GM23338 (cell line): ENCODE data around the gene SUN2. TPM values are rescaled to one million over a fixed set of nuclear protein-coding genes. Genes with fewer than 3 reads are reported as not detected.

Experiments used
- ATAC-seq: fragments of 200-7000 bp; cut with Tn5 transposase; 3 replicates; pipeline ENCODE4 v1.9.1; 2020
- DNase-seq: peaks from one replicate; pipeline ENCODE4 v3.0.0-alpha.2; 2015; ENCODE audit warnings: low spot score
- H2AFZ ChIP-seq: fragments of 200-600 bp; sonication (generic); 2 replicates; pipeline ENCODE4 v1.8.0; 2016; ENCODE audit warnings: antibody characterized with exemption, mild to moderate bottlenecking, moderate library complexity
- H3F3A ChIP-seq: fragments of 200-600 bp; sonication (generic); replicated peaks from 2 replicates; pipeline ENCODE4 v1.8.0; 2017; ENCODE audit warnings: antibody characterized with exemption, mixed run types, low read depth
- H3K27ac ChIP-seq: fragments of 200-600 bp; sonication (generic); 2 replicates; pipeline ENCODE4 v1.6.1; 2016; ENCODE audit warnings: low read depth
- H3K27me3 ChIP-seq: fragments of 200-600 bp; sonication (generic); 2 replicates; pipeline ENCODE4 v1.8.0; 2016; ENCODE audit warnings: mild to moderate bottlenecking, mixed run types, moderate library complexity; ENCODE audit not compliant: insufficient read depth
- H3K36me3 ChIP-seq: fragments of 200-600 bp; sonication (generic); 2 replicates; pipeline ENCODE4 v1.8.0; 2016; ENCODE audit warnings: mild to moderate bottlenecking; ENCODE audit not compliant: insufficient read depth
- H3K4me1 ChIP-seq: fragments of 200-600 bp; sonication (generic); 2 replicates; pipeline ENCODE4 v1.8.0; 2016; ENCODE audit warnings: mild to moderate bottlenecking, moderate library complexity; ENCODE audit not compliant: insufficient read depth
- H3K4me2 ChIP-seq: fragments of 200-600 bp; sonication (generic); 2 replicates; pipeline ENCODE4 v1.7.1; 2017; ENCODE audit warnings: mixed run types
- H3K4me3 ChIP-seq: fragments of 200-600 bp; sonication (generic); 2 replicates; pipeline ENCODE4 v1.6.1; 2016; ENCODE audit warnings: mixed run types
- H3K79me2 ChIP-seq: fragments of 200-600 bp; sonication (generic); replicated peaks from 2 replicates; pipeline ENCODE4 v1.8.0; 2017; ENCODE audit warnings: mild to moderate bottlenecking; ENCODE audit not compliant: insufficient read depth
- H3K9me2 ChIP-seq: fragments of 200-600 bp; sonication (generic); 2 replicates; pipeline ENCODE4 v1.8.0; 2017; ENCODE audit not compliant: insufficient read depth
- H4K20me1 ChIP-seq: fragments of 200-600 bp; sonication (generic); replicated peaks from 2 replicates; pipeline ENCODE4 v1.8.0; 2017; ENCODE audit warnings: mild to moderate bottlenecking; ENCODE audit not compliant: insufficient read depth
- H3K27ac Mint-ChIP-seq: 2 replicates; pipeline ENCODE4 v1.8.0; 2020; ENCODE audit warnings: inconsistent platforms, mild to moderate bottlenecking, moderate library complexity, mixed read lengths
- H3K27me3 Mint-ChIP-seq: 3 replicates; pipeline ENCODE4 v1.8.0; 2022; ENCODE audit warnings: low read depth, mild to moderate bottlenecking, moderate library complexity, mixed read lengths, inconsistent platforms; ENCODE audit not compliant: insufficient read depth, poor library complexity
- H3K36me3 Mint-ChIP-seq: 3 replicates; pipeline ENCODE4 v1.8.0; 2021; ENCODE audit warnings: low read depth, mild to moderate bottlenecking, inconsistent platforms, moderate library complexity, mixed read lengths
- H3K4me1 Mint-ChIP-seq: 3 replicates; pipeline ENCODE4 v1.8.0; 2020; ENCODE audit warnings: mild to moderate bottlenecking, inconsistent platforms, mixed read lengths
- H3K4me3 Mint-ChIP-seq: 3 replicates; pipeline ENCODE4 v1.8.0; 2021; ENCODE audit warnings: moderate library complexity, mild to moderate bottlenecking, inconsistent platforms, mixed read lengths
- H3K9me3 Mint-ChIP-seq: 3 replicates; pipeline ENCODE4 v1.8.0; 2020; ENCODE audit warnings: moderate library complexity, mild to moderate bottlenecking, inconsistent platforms, mixed read lengths
- CREB1 ChIP-seq: fragments of 250-450 bp; sonication (Bioruptor Pico); IDR thresholded peaks from 2 replicates; pipeline ENCODE4 v1.5.0; 2020; ENCODE audit warnings: low read depth, mild to moderate bottlenecking, moderate library complexity
- ETS1 ChIP-seq: IDR thresholded peaks from 2 replicates; pipeline ENCODE4 v1.6.1; 2016; ENCODE audit warnings: antibody characterized with exemption
- NANOG ChIP-seq: IDR thresholded peaks from 2 replicates; pipeline ENCODE4 v1.6.1; 2016; ENCODE audit warnings: antibody characterized with exemption, borderline replicate concordance
- REST ChIP-seq: IDR thresholded peaks from one replicate; pipeline ENCODE4 v1.6.1; 2018; ENCODE audit warnings: antibody characterized with exemption; ENCODE audit not compliant: unreplicated experiment
- STAT1 ChIP-seq: IDR thresholded peaks from one replicate; pipeline ENCODE4 v1.6.1; 2016; ENCODE audit warnings: antibody characterized with exemption; ENCODE audit not compliant: unreplicated experiment
- ZNF114 ChIP-seq: fragments of 250-450 bp; sonication (Bioruptor Pico); IDR thresholded peaks from 2 replicates; pipeline ENCODE4 v1.5.0; 2020; ENCODE audit warnings: mild to moderate bottlenecking, moderate library complexity
- ZNF331 ChIP-seq: fragments of 250-450 bp; sonication (Bioruptor Pico); IDR thresholded peaks from 2 replicates; pipeline ENCODE4 v1.5.0; 2020; ENCODE audit warnings: low read depth, mild to moderate bottlenecking, moderate library complexity
- polyA plus RNA-seq: library from polyadenylated mRNA; unstranded; fragments of >200 nt; fragmentation: Nextera tagmentation; extraction: Ambion mirVana; gene quantifications from 2 replicates; pipeline ENCODE4 v1.2.1, GENCODE V29; 2016
- total RNA-seq: library from RNA; depleted of rRNA; stranded (reverse); fragments of >200 nt; shearing (Covaris generic); gene quantifications from 2 replicates; pipeline ENCODE4 v1.2.3, GENCODE V29; 2014

Gene SUN2
- total and polyA plus RNA-seq, 2 experiments from 2014 or later: 7.2 to 17.6 TPM

GRCh38 chr22:38796262-38796957, 40.6 kb upstream of the SUN2 start:
- no peak for DNase-seq
- peaks cover 8% of the 10 kb centered on the region for H3K27me3 Mint-ChIP-seq
- H3K4me1 Mint-ChIP-seq: peaks cover 6% of the 10 kb centered on the region; the same call in 2 of the 3 replicates

GRCh38 chr22:38795569-38795968, 39.8 kb upstream of the SUN2 start:
- H3K36me3 Mint-ChIP-seq: peaks cover 3% of the 10 kb centered on the region; the same call in 1 of the 3 replicates

More at GRCh38 chr22:38796262-38796957, 40.6 kb upstream of the SUN2 start:
- H3F3A ChIP-seq: no peaks in the 10 kb centered on the region
- H3K27me3 ChIP-seq: no peaks in the 10 kb centered on the region
- TF ChIP-seq ETS1 (no peak), CREB1 (CRISPR knock-in tag) (no peak), ZNF331 (CRISPR knock-in tag) (no peak)
- H3K9me3 Mint-ChIP-seq: no peaks in the 10 kb centered on the region
- ATAC-seq: no peak
- no peak overlapping the region for H2AFZ ChIP-seq
- H3K4me1 ChIP-seq: peaks cover 10% of the 10 kb centered on the region
- no peak overlapping the region for H3K4me3 ChIP-seq
- peaks cover 4% of the 10 kb centered on the region for H3K9me2 ChIP-seq
- no peak overlapping the region for H3K4me3 Mint-ChIP-seq
- H3K36me3 ChIP-seq: no peaks in the 10 kb centered on the region
- no peaks in the 10 kb centered on the region for H3K79me2 ChIP-seq
- H3K4me2 ChIP-seq: no peak overlapping the region
- no peak overlapping the region for H3K27ac ChIP-seq
- no peak overlapping the region for H3K27ac Mint-ChIP-seq
- peaks cover 3% of the 10 kb centered on the region; the same call in 1 of the 3 replicates for H3K36me3 Mint-ChIP-seq
- no peaks in the 10 kb centered on the region for H4K20me1 ChIP-seq

GRCh38 chr22:38793721-38794466, 38.1 kb upstream of the SUN2 start, which contains the start of gene DNAL4:
TSS of gene DNAL4 (minus strand) at chr22:38794143. CDS start at chr22:38782731, 11,412 bp downstream.
- H3K9me3 Mint-ChIP-seq: no peaks in the 10 kb centered on the region
- DNase-seq (peak; percentile 100), ATAC-seq (peak; percentile 98)
- H3K4me1 Mint-ChIP-seq: peaks cover 6% of the 10 kb centered on the region; the same call in 2 of the 3 replicates
- H3K27me3 ChIP-seq: no peaks in the 10 kb centered on the region
- TF ChIP-seq CREB1 (CRISPR knock-in tag): peak; percentile 23; the same call in 1 of the 2 replicates
- no peak for TF ChIP-seq STAT1
- TF ChIP-seq NANOG: no peak
- TF ChIP-seq REST: no peak
- TF ChIP-seq ZNF331 (CRISPR knock-in tag): no peak
- TF ChIP-seq ZNF114 (CRISPR knock-in tag): no peak
- H3K27ac Mint-ChIP-seq: peak within 1 kb of the TSS; percentile 18; the same call in 1 of the 2 replicates
- no peak within 1 kb of the TSS for H3K27ac ChIP-seq
- H3K4me3 ChIP-seq: peak within 1 kb of the TSS; percentile 78
- peak within 1 kb of the TSS; percentile 91 for H3K4me2 ChIP-seq
- H3K9me2 ChIP-seq: no peaks in the 10 kb centered on the region; the same call in 1 of the 2 replicates
- peak within 1 kb of the TSS; percentile 87 for H3K4me3 Mint-ChIP-seq
- H3F3A ChIP-seq: no peaks in the 10 kb centered on the region
- H3K79me2 ChIP-seq: no peaks in the 10 kb centered on the region
- peak within 1 kb of the TSS; percentile 92; the same call in 1 of the 2 replicates for H2AFZ ChIP-seq
- H3K36me3 ChIP-seq: no peaks in the 10 kb centered on the region
- peaks cover 5% of the 10 kb centered on the region for H3K27me3 Mint-ChIP-seq
- no peaks in the 10 kb centered on the region for H4K20me1 ChIP-seq
- H3K4me1 ChIP-seq: peaks cover 10% of the 10 kb centered on the region; the same call in 1 of the 2 replicates
- H3K36me3 Mint-ChIP-seq: peaks cover 3% of the 10 kb centered on the region; the same call in 1 of the 3 replicates

More at GRCh38 chr22:38795569-38795968, 39.8 kb upstream of the SUN2 start:
- Histone ChIP-seq H3K4me2 (no peak overlapping the region), H3K4me1 (peaks cover 10% of the 10 kb centered on the region; the same call in 1 of the 2 replicates), H3K79me2 (no peaks in the 10 kb centered on the region), H3K27me3 (no peaks in the 10 kb centered on the region), H3K36me3 (no peaks in the 10 kb centered on the region), H3K27ac (no peak overlapping the region), H4K20me1 (no peaks in the 10 kb centered on the region), H3F3A (no peaks in the 10 kb centered on the region), H3K4me3 (no peak overlapping the region), H3K9me2 (peaks cover 4% of the 10 kb centered on the region), H2AFZ (peak overlapping the region; percentile 19; the same call in 1 of the 2 replicates)
- H3K4me3 Mint-ChIP-seq: no peak overlapping the region
- peaks cover 8% of the 10 kb centered on the region for H3K27me3 Mint-ChIP-seq
- no peak for TF ChIP-seq ZNF331 (CRISPR knock-in tag)
- no peak overlapping the region for H3K27ac Mint-ChIP-seq
- H3K9me3 Mint-ChIP-seq: no peaks in the 10 kb centered on the region
- no peak for ATAC-seq
- DNase-seq: no peak
- peaks cover 6% of the 10 kb centered on the region; the same call in 2 of the 3 replicates for H3K4me1 Mint-ChIP-seq
